Lung (tissue), 12 donors: ENCODE measurements around the gene PMEPA1. TPM values are rescaled to one million over a fixed set of nuclear protein-coding genes. Genes with fewer than 3 reads are reported as not detected.

Experiments
- ATAC-seq: fragments of 200-7000 bp; cut with Tn5 transposase; one replicate; pipeline ENCODE4 v1.9.1; 2020; ENCODE audit warnings: moderate number of reproducible peaks; ENCODE audit not compliant: insufficient read depth, low FRiP score
- DNase-seq, 3 donors: peaks; one replicate each; pipeline ENCODE4 v3.0.0-alpha.2; 2013 to 2017
- H3K27ac ChIP-seq, 2 donors: one replicate each; pipeline ENCODE4 v1.5.1; 2013; ENCODE audit warnings: mild to moderate bottlenecking in 2 of 2, moderate library complexity in 2 of 2, control low read depth in 1 of 2, inconsistent platforms in 1 of 2, low read depth in 1 of 2, low read length in 1 of 2
- H3K27me3 ChIP-seq, 3 donors: one replicate each; pipeline ENCODE4 v1.5.1; 2013; ENCODE audit warnings: low read length in 2 of 3; ENCODE audit not compliant: control insufficient read depth in 3 of 3, insufficient read depth in 3 of 3
- H3K36me3 ChIP-seq, 4 donors: one replicate each; pipeline ENCODE4 v1.5.1; 2013; ENCODE audit warnings: low read length in 4 of 4, mild to moderate bottlenecking in 1 of 4, moderate library complexity in 1 of 4; ENCODE audit not compliant: control insufficient read depth in 4 of 4, insufficient read depth in 4 of 4
- H3K4me1 ChIP-seq, 5 donors: one replicate each; pipeline ENCODE4 v1.5.1; 2013; ENCODE audit warnings: low read length in 5 of 5, mild to moderate bottlenecking in 2 of 5, moderate library complexity in 1 of 5; ENCODE audit not compliant: control insufficient read depth in 5 of 5, insufficient read depth in 5 of 5
- H3K4me3 ChIP-seq: one replicate; pipeline ENCODE4 v1.5.1; 2013; ENCODE audit warnings: mild to moderate bottlenecking, control low read depth, moderate library complexity
- H3K9ac ChIP-seq, 2 donors: one replicate each; pipeline ENCODE4 v1.5.1; 2013; ENCODE audit warnings: low read length in 2 of 2, control low read depth in 1 of 2; ENCODE audit not compliant: insufficient read depth in 1 of 2
- H3K9me3 ChIP-seq, 4 donors: one replicate each; pipeline ENCODE4 v1.5.1; 2013; ENCODE audit warnings: low read length in 3 of 4, mild to moderate bottlenecking in 1 of 4, moderate library complexity in 1 of 4; ENCODE audit not compliant: control insufficient read depth in 4 of 4, insufficient read depth in 3 of 4
- WGBS, 2 donors: extraction: QIAGEN DNeasy Blood & Tissue Kit; methylation state at CpG; one replicate each; pipeline ENCODE4 v1.1.7; 2013; 5-methylcytosine and 5-hydroxymethylcytosine counted together
- polyA plus RNA-seq, 2 donors: library from polyadenylated mRNA; stranded (reverse); fragments of 200-250 nt; gene quantifications; one replicate each; pipeline ENCODE4 v1.2.1, GENCODE V29; 2013
- total RNA-seq, 2 donors: library from RNA; depleted of rRNA in 1 of 2; stranded (reverse); fragments of >200 nt in 1 of 2; gene quantifications; one replicate each; pipeline ENCODE4 v1.2.1, GENCODE V29; 2014 to 2021
- TF ChIP-seq, protein P1 (sequence below): IDR thresholded peaks from 2 replicates; pipeline ENCODE4 v1.5.1; 2012; ENCODE audit warnings: mild to moderate bottlenecking; ENCODE audit errors: control extremely low read depth, extremely low read depth
- donor health status: control.
- donor health status: control.
- donor health status: Bipolar disorder and iron deficiency.
- donor health status: healthy.
- donor health status: DM: yes; HTN: yes; CAD: no.

The PMEPA1 gene
- total and polyA plus RNA-seq, 4 donors: 10.0 to 44.0 (median 23.9) TPM

GRCh38 chr20:57669632-57670031, 40.2 kb downstream of the PMEPA1 start:
- ATAC-seq: no peak

GRCh38 chr20:57667924-57668782, 41.7 kb downstream of the PMEPA1 start:
- H3K4me1 ChIP-seq: peaks cover 0 to 29% (median 20%) of the 10 kb centered on the region in 5 donors
- peak overlapping the region in 1 of 2 donors; percentile 8 for H3K9ac ChIP-seq
- ATAC-seq: peak; percentile 30
- TF ChIP-seq, protein P1, sequence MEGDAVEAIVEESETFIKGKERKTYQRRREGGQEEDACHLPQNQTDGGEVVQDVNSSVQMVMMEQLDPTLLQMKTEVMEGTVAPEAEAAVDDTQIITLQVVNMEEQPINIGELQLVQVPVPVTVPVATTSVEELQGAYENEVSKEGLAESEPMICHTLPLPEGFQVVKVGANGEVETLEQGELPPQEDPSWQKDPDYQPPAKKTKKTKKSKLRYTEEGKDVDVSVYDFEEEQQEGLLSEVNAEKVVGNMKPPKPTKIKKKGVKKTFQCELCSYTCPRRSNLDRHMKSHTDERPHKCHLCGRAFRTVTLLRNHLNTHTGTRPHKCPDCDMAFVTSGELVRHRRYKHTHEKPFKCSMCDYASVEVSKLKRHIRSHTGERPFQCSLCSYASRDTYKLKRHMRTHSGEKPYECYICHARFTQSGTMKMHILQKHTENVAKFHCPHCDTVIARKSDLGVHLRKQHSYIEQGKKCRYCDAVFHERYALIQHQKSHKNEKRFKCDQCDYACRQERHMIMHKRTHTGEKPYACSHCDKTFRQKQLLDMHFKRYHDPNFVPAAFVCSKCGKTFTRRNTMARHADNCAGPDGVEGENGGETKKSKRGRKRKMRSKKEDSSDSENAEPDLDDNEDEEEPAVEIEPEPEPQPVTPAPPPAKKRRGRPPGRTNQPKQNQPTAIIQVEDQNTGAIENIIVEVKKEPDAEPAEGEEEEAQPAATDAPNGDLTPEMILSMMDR: no peak
- WGBS, 2 donors: 67 to 78% methylated on average over 18 of the region's 18 CpGs
- H3K36me3 ChIP-seq: peaks cover 0 to 2% (median 0%) of the 10 kb centered on the region in 4 donors
- no peaks in the 10 kb centered on the region for H3K27me3 ChIP-seq
- DNase-seq: peak; percentile 47 to 82 (median 62)
- no peak overlapping the region for H3K4me3 ChIP-seq
- H3K9me3 ChIP-seq: no peaks in the 10 kb centered on the region
- no peak overlapping the region for H3K27ac ChIP-seq

More at GRCh38 chr20:57669632-57670031, 40.2 kb downstream of the PMEPA1 start:
- Histone ChIP-seq H3K9me3 (no peaks in the 10 kb centered on the region), H3K36me3 (peaks cover 0 to 2% (median 0%) of the 10 kb centered on the region in 4 donors), H3K9ac (no peak overlapping the region), H3K4me1 (peaks cover 0 to 29% (median 20%) of the 10 kb centered on the region in 5 donors), H3K4me3 (no peak overlapping the region), H3K27ac (no peak overlapping the region), H3K27me3 (no peaks in the 10 kb centered on the region)
- no peak for DNase-seq
- WGBS, 2 donors: 93 to 95% methylated on average over 8 of the region's 8 CpGs
- TF ChIP-seq, protein P1: no peak

DNA sequence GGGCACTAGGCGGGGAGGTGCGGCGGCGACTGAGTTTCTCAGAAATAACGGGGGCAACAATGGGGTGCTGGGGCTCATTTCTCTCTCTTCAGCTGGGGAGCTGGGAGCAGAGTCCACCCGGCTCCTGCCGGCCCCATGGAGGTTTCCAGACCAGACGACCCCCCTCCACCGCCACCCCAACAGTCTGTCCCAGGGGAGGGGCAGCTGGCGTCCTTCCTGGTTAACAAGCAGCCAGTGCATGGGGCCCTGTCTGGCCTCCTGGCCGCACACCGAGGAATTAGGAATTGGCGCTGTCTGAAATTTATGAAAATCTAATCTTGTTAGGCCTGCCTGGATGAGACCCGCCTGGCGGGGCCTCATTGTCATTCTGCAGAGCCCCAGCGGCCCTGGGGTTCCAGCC, 42.4 kb downstream of the PMEPA1 start:
- ATAC-seq: no peak
- no peak overlapping the region for H3K4me3 ChIP-seq
- H3K27ac ChIP-seq: no peak overlapping the region
- TF ChIP-seq, protein P1: no peak
- H3K4me1 ChIP-seq: peaks cover 0 to 28% (median 13%) of the 10 kb centered on the region in 5 donors
- DNase-seq: no peak
- WGBS, 2 donors: 79 to 83% methylated on average over 16 of the region's 16 CpGs
- peak overlapping the region in 1 of 2 donors; percentile 8 for H3K9ac ChIP-seq
- H3K9me3 ChIP-seq: no peaks in the 10 kb centered on the region
- H3K36me3 ChIP-seq: peaks cover 0 to 2% (median 0%) of the 10 kb centered on the region in 4 donors
- no peaks in the 10 kb centered on the region for H3K27me3 ChIP-seq
